ENCODE results near the gene TATDN2. TPM values are rescaled to one million over a fixed set of nuclear protein-coding genes. Genes with fewer than 3 reads are reported as not detected.
"Not testable (repeated sequence)": the region's sequence is repeated elsewhere in the genome, so short reads cannot be mapped to it uniquely, and the experiment has no call there.

TATDN2 gene
- total RNA-seq, 1 experiment from 2014 or later = 15.7 TPM

- no peak for DNase-seq (ENCODE audit: low read depth)
These were observed 13.6 kb upstream of the TATDN2 start for GRCh38 chr3:10234526-10235230.

- DNase-seq (ENCODE audit: low read depth) = no peak
These were observed 12.7 kb upstream of the TATDN2 start for GRCh38 chr3:10235551-10235950.

DNA sequence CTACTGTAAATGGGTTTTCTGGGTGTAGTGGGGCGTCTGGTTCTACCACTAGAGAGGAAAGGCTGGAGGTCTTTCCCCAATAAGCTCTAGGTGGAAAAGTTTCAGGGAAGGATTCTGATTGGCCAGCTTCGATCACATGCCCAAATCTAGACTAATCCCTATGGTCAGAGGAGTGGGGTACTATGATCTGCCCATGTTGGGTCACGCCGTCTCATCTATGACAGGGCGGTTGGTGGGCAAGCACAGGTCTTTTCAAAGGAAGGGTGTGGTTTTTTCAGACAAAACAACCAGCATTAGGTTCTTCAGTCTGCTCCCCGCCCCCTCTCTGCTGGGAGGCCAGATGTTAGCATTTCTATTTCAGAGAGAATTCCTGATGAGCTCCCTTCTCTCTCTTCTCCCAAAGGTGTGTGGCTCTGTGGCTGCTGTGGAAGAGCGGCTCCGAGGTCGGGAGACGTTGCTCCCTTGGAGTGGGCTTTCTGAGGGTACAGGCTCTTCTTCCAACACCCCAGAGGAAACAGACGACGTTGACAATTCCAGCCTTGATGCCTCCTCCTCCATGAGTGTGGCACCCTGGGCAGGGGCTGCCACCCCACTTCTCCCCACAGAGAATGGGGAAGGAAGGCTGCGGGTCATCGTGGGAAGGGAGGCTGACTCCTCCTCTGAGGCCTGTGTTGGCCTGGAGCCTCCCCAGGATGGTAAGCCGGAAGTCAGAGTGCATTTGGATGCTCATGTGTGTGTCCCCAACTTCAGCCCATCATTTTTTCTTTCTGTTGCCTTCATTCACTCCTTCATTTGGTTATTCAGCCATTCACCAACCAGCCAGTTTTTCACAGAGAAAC, 9.7 kb upstream of the TATDN2 start:
- DNase-seq (ENCODE audit: low read depth) = no peak

DNA sequence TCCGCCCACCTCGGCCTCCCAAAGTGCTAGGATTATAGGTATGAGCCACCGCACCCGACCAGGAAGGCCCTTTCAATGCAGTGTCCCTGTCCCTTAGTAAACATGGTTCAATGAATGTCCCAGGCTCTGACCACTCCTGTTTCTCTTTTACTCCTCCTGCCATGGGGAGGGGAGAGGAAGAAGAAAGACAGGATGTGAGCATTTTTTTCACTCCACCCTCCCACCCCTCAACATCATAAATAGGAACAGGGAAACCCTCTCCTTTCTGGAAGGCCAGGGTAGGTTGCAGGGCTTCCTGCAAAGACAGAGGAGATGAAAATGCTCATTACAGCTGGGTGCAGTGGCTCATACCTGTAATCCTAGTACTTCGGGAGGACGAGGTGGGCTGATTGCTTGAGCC, 7.5 kb upstream of the TATDN2 start:
- DNase-seq (ENCODE audit: low read depth) = no peak

GRCh38 chr3:10242182-10243065, 5.8 kb upstream of the TATDN2 start:
- DNase-seq (ENCODE audit: low read depth) = peak; percentile 59

DNA sequence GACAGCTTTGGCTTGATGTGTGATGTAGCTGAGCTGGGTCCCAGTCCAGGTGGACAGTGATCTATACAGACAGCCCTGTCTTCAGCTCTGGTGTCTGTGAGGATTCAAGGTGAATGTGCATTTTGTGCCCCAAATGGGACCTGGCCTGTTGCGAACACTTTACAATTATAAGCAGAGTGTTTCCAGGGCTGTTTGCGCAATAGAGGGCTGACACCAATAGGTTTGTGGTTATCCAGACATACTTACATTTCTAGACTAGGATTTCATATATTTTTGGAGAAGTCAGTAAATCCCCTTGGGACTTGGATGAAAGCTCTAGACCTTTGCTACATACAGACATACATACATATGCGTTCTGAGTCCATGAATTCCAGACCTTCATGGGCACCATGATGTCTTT, 4.2 kb upstream of the TATDN2 start:
- DNase-seq (ENCODE audit: low read depth) = no peak

DNA sequence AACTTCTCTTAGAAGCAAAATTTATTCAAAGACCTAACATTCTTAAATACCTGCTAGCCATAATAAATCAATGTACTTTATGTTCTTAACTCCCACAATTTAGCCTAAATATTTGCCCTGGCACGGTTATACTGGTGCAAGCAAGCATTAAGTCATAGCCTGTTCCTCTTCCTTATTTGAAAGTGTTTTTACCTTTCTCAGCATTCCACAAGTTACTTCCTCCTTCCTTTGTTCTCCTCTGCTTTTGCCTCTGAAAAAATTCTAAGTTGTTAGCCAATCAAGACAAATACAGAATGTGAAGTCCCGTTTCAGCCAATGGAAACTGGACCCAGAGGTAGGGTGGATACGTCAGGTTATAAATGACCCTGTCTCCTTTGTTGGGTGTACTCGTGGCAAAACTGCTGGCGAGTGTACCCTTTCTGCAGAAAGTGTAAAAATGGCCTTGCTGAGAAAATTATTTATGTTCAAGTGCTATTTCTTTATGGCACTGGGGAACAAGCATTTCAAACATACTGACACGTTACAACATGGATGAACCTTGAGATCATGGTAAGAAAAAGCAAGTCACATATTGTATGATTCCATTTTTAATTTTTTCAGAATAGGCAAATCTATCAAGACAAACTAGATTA, 3.1 kb upstream of the TATDN2 start:
- DNase-seq (ENCODE audit: low read depth) = no peak

GRCh38 chr3:10247679-10248183, 528 bp upstream of the TATDN2 start:
- no peak for DNase-seq (ENCODE audit: low read depth)

DNA sequence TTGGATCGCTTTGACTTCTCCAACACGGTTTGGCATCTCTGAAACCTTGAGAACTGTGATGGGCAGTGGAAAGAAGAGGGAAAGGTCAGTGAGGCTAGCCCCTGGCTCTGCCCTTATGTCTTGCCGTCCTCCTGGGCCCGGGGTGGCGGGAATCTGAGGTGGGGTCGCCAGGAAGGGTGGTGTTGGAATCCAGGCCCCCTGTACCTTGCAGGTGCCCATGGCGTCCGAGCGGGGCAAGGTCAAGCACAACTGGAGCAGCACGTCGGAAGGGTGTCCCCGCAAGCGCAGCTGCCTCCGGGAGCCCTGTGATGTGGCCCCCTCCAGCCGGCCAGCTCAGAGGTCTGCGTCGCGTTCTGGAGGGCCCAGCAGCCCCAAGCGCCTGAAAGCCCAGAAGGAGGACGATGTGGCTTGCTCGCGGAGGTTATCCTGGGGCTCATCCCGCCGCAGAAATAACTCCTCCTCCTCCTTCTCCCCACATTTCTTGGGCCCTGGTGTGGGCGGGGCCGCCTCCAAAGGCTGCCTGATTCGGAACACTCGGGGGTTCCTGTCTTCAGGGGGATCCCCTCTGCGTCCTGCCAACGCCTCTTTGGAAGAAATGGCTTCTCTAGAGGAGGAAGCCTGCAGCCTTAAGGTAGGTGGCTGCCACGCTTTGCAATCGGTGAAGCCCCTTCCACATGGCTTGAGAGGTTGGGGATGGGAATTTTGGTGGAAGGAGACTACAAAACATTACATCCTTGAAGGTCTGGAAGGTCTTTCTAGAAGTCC, 907 bp downstream of the TATDN2 start:
- peak; percentile 42 for DNase-seq (ENCODE audit: low read depth)

DNA sequence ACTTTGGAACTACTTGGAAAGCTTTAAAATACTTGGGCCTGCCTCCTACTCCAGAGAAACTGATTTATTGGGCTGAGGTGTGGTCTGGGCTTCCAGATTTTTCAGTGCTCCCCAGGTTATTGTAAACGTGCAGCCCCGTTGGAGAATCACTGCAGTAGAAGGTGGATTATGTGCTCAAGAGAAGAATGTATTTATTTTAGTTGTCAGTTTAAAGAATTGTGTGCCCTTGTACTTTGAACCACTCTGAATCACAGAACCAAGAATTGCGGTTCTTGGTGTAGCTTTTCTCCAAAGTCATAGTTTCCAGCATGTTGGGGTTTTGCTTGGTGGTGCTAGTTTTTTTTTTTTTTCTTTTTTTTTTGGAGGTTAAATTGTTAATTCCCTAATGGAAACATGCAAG, 1.6 kb downstream of the TATDN2 start:
- DNase-seq (ENCODE audit: low read depth) = no peak

DNA sequence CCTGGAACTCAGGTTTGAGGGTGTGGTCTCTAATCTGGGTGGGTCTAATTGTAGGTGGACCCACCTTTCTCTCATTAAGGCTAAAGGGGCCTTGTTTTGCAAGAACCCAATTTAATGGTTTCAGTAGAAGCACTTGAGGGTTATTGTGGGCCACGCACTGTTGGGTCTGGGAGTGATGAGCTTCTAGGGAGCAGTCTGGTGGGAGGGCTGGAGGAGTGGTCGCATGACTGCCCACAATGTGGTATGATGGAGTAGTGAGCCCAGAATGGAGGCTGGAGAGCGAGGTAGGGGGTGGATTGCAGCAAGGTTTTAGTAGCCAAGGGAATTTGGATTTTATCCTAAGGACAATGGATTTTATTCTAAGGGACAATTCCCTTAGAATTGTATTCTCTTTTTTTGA, 2.7 kb downstream of the TATDN2 start:
- DNase-seq (ENCODE audit: low read depth) = no peak

DNA sequence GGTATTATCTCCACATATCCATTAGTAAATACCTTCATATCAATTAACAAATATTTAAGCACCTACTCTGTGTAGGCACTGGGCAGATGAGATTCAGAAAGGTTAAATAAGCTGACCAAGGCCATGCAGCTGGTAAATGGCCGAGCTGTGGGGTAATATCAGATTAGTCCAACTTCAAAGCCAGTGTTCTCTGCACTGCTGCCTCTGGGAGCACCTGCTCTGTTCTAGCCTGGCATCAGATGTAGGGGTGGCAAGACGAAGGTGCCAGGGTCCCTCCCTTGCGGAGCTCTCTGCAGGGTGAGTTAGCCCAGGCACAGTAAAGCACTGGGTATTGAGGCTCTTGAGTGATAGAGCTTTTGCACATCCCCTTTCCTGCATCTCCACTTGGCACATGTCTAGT, 5.5 kb downstream of the TATDN2 start:
- DNase-seq (ENCODE audit: low read depth) = no peak

GRCh38 chr3:10255835-10256234, 7.6 kb downstream of the TATDN2 start:
- no peak for DNase-seq (ENCODE audit: low read depth)

DNA sequence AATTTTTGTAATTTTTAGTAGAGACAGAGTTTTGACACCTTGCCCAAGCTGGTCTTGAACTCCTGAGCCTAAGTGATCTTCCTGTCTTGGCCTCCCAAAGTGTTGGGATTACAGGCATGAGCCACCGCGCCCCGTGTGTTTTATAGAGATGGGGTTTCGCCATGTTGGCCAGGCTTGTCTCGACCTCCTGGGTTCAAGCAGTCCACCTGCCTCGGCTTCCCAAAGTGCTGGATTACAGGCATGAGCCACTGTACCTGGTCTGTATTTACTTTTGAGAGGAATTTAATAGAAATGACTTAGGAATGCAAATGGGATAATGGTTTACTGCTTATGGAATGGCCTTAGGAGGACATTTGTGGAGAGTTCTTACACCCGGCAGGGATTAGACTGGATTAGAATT, 10.8 kb downstream of the TATDN2 start:
- DNase-seq (ENCODE audit: low read depth) = no peak

DNA sequence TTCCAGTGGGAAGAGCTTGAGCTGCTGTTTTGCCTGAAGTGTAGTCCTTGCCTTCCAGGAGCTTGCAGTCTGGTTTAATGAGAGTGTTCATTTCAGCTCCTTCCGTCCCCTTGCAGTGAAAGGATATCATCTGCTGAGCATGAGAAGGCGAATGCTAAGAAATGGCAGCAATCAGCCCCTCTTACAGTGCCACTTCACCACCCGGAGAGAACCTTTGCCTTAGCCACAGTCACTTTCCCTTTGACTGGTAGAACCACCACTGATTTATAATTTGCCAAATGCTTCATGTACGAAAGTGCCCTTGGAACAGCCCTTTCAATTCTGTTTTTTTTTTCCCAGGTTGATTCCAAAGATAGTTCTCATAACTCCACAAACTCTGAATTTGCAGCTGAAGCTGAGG, 11.5 kb downstream of the TATDN2 start:
- no peak for DNase-seq (ENCODE audit: low read depth)

GRCh38 chr3:10260211-10260701, 12.0 kb downstream of the TATDN2 start:
- no peak for DNase-seq (ENCODE audit: low read depth)

GRCh38 chr3:10262027-10262426, 13.8 kb downstream of the TATDN2 start:
- no peak for DNase-seq (ENCODE audit: low read depth)

- DNase-seq (ENCODE audit: low read depth) = no peak
These were observed 15.5 kb downstream of the TATDN2 start for GRCh38 chr3:10263646-10264363.

- DNase-seq (ENCODE audit: low read depth) = no peak
These were observed 17.6 kb downstream of the TATDN2 start for GRCh38 chr3:10265833-10266232.

GRCh38 chr3:10266936-10267335, 18.7 kb downstream of the TATDN2 start:
- DNase-seq (ENCODE audit: low read depth) = not testable (repeated sequence)

Data from HT1080 (cell line).